Fibroblast of pulmonary artery (primary cell): ENCODE data around the gene CISD1.
A peak's percentile ranks its signal among the peaks of the same experiment; 100 is the strongest.

Experiments
- DNase-seq: peaks from one replicate; pipeline ENCODE4 v3.0.0-alpha.2; 2010; ENCODE audit warnings: low read depth
- H3K4me3 ChIP-seq: replicated peaks from 2 replicates; pipeline ENCODE4 v1.5.1; 2011; ENCODE audit warnings: low read depth, mild to moderate bottlenecking, control low read depth, low read length, moderate library complexity
- CTCF ChIP-seq: IDR thresholded peaks from 2 replicates; pipeline ENCODE4 v1.5.1; 2011; ENCODE audit warnings: mild to moderate bottlenecking, control low read depth, low read length, inconsistent platforms; ENCODE audit errors: missing control alignments

Gene CISD1

GRCh38 chr10:58278274-58278961 is 9.5 kb downstream of the CISD1 start:
- DNase-seq = no peak
- no peak overlapping the region for H3K4me3 ChIP-seq
- no peak for TF ChIP-seq CTCF

DNA sequence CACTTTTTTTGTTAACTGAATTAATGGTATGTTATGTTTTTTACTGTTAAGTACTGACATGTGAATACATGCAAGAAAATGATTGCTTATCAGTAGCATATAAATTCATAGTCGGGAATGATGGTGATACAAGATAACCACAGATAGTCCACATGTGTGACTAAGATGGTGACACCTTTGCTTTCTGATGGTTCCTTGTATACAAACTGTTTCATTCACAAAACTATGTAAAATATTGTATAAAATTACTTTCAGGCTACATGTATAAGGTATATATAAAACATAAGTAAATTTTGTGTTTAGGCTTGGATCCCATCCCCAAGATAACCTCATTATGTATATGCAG is 10.0 kb downstream of the CISD1 start:
- no peak for TF ChIP-seq CTCF
- no peak for DNase-seq
- no peak overlapping the region for H3K4me3 ChIP-seq

GRCh38 chr10:58280477-58280876 is 11.5 kb downstream of the CISD1 start:
- TF ChIP-seq CTCF = no peak
- H3K4me3 ChIP-seq = no peak overlapping the region
- DNase-seq = no peak

DNA sequence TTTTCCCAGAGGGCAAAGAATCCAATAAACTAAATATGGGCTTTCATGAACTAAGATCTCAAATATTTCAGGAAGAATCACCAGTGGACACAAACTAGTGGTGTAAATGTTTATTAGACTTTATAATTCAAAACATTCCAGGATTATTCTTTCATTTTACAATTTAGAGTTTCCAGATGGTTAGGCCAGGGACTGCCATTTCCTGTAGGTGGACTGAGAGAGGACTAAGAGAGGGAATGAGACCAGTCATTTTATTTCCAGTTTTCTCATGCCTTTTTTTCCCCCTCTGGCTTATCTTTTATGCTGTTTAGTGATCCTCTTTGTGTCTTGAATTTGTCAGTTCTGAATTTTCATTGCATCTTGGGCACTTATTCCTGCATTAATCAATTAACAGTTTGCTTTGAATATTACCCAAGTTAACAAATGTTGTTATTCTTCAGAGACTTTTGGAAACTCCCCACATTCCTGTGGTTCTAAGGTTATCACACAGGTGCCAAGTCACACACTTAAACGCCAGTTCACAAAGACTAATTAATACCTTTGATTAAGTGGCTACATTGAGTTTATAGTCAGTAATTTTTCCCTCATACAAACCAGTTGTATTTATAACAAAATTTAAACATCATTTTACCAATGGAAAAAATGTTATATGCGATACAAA is 12.3 kb downstream of the CISD1 start:
- TF ChIP-seq CTCF = no peak
- no peak overlapping the region for H3K4me3 ChIP-seq
- peak; percentile 7 for DNase-seq

- DNase-seq = peak; percentile 89
- H3K4me3 ChIP-seq = peak overlapping the region; percentile 11
Observed at GRCh38 chr10:58282615-58283014, 13.7 kb downstream of the CISD1 start.

DNA sequence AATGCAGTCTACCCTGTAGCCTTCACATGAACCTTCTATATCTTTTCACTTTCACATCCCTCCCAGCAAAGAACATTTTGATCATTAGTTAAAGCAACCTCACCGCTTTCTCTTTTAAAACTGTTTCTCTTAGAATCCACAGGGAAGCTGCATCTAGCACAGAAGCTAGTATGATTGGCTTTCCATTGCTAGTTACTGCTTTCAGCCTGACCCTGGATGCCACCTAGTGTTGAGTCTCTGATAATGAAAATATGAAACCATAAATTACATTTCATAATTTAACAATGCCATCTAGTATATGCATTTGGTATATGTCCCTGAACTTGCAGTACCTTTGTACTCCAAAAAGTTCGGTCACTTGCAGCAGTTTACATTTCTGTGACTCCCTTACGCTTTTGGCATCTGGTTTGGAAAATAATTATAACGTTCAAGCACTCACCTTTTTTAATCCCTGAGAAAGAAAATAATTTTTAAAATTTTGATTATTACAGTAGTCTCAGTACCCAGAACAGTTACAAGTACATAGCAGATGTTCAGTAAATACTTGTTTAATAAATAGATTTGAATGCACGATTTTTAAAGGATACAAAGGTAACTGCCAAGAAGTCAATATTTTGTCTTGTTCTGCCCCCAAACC is 22.7 kb downstream of the CISD1 start:
- peak; percentile 82 for DNase-seq

More at GRCh38 chr10:58282615-58283014, 13.7 kb downstream of the CISD1 start:
- no peak for TF ChIP-seq CTCF

More for the DNA sequence above, 22.7 kb downstream of the CISD1 start:
- TF ChIP-seq CTCF = peak; percentile 80
- H3K4me3 ChIP-seq = no peak overlapping the region
